H1 (cell line): ENCODE data around the gene CIB2. TPM values are rescaled to one million over a fixed set of nuclear protein-coding genes. Genes with fewer than 3 reads are reported as not detected.

ENCODE experiments used
- CHD7 ChIP-seq: fragments of 300-600 bp; sonication (generic); IDR thresholded peaks from 2 replicates; pipeline ENCODE4 v1.7.1; 2012; ENCODE audit warnings: low read length, moderate library complexity, mild to moderate bottlenecking, inconsistent platforms; ENCODE audit not compliant: insufficient replicate concordance
- KDM1A ChIP-seq: fragments of 200-600, 300-600 bp; sonication (generic); IDR thresholded peaks from 2 replicates; pipeline ENCODE4 v1.7.1; 2016; ENCODE audit warnings: mild to moderate bottlenecking, low read length, borderline replicate concordance
- PHF8 ChIP-seq: fragments of 200-600 bp; sonication (generic); conservative IDR thresholded peaks from 2 replicates; pipeline ENCODE4 v1.7.1; 2012; ENCODE audit warnings: low read depth, mild to moderate bottlenecking, inconsistent platforms, low read length, moderate library complexity
- POU5F1 ChIP-seq: IDR thresholded peaks from 2 replicates; pipeline ENCODE4 v1.6.1; 2011; ENCODE audit warnings: low read depth, mild to moderate bottlenecking, low read length, moderate library complexity
- RBBP5 ChIP-seq: IDR thresholded peaks from 2 replicates; pipeline ENCODE4 v1.7.1; 2012; ENCODE audit warnings: low read depth, mild to moderate bottlenecking, inconsistent platforms, low read length, moderate library complexity, borderline replicate concordance
- SIRT6 ChIP-seq: IDR thresholded peaks from one replicate; pipeline ENCODE4 v1.7.1; 2012; ENCODE audit warnings: low read length, inconsistent platforms
- polyA plus RNA-seq, 7 experiments: library from polyadenylated mRNA; depleted of rRNA in 3 of 7; stranded (reverse) in 5 of 7; unstranded in 2 of 7; fragments of >200 nt in 5 of 7; fragments of 200-250 nt in 2 of 7; gene quantifications; 1 replicate in 5 of 7; 2 replicates in 1 of 7; 4 replicates in 1 of 7; pipeline versions ENCODE4 v1.2.1 to v1.2.3, GENCODE V29; 2011 to 2013; ENCODE audit warnings: missing spikeins in 2 of 7, mixed read lengths in 2 of 7
- total RNA-seq: library from RNA; stranded (reverse); fragmentation: NEBNext Ultra II Directional; extraction: Animal tissue kit (Norgen Biotek cat#: 25700); gene quantifications from 2 replicates; pipeline ENCODE4 v1.2.1, GENCODE V29; 2021
- TF ChIP-seq, protein P1 (sequence below): IDR thresholded peaks from 2 replicates; pipeline ENCODE4 v1.6.1; 2012; ENCODE audit warnings: inconsistent platforms

Gene CIB2
- total and polyA plus RNA-seq, 2 of the 8 experiments (the other 6 are each of a cell fraction or from before 2014, with no cell fraction given) = 41.5 to 45.8 TPM

DNA sequence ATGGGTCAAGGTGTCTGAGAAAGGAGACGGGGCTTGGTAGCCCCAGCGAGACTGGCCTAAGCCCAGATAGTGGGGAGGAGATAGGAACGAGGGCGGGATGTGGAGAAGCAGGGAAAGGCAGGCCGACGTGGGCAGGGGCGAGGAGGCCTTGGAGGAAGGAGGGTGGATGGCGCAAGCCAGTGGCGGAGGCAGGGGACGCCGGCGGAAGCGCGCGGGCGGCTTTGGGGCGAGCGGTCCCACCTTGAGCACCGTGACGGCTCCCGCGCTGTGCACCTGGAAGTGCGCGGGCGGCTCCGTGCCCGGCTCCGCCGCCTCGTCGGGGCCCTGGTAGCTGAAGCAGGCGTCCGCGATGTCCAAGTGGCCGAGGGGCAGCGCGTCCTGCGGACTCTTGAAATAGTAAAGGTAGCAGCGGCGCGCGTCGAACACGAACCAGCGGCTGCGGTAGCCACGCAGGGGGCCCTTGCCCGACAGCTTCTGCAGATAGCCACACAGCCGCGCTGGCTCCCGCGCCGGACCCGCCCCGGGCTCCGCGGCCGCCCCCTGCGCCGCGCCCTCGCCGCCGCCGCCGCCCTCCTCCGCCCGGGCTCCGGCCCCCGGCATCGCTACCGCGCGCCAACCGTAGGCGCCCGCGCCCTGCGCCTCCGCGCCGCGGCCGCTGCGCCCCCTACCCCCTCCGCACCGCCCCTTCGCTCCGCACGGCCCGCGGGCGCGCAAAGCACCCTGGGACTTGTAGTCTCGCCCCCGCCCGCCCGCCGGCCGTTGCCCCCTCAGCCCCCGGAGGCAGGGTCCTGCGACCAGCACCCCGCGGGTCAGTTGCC is 54.0 kb downstream of the CIB2 start, which contains the start of gene TBC1D2B (continued):
- TF ChIP-seq CHD7 (no peak), SIRT6 (no peak), RBBP5 (no peak), POU5F1 (no peak), PHF8 (no peak; the same call in 1 of the 2 replicates), KDM1A (no peak)
- TF ChIP-seq, protein P1, sequence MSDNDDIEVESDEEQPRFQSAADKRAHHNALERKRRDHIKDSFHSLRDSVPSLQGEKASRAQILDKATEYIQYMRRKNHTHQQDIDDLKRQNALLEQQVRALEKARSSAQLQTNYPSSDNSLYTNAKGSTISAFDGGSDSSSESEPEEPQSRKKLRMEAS = 0 out of 2 replicates have a peak, but pooled peaks have one; percentile 4
